Skeletal muscle tissue (tissue), 4 donors: ENCODE measurements around the gene PDE2A. TPM values are rescaled to one million over a fixed set of nuclear protein-coding genes. Genes with fewer than 3 reads are reported as not detected.
"Not testable (repeated sequence)": the region's sequence is repeated elsewhere in the genome, so short reads cannot be mapped to it uniquely, and the experiment has no call there.

Experiments
- H3K27ac ChIP-seq: one replicate; pipeline ENCODE4 v1.7.0; 2013; ENCODE audit warnings: mild to moderate bottlenecking, low read depth, low read length, inconsistent platforms
- H3K27me3 ChIP-seq, 3 donors: one replicate each; pipeline ENCODE4 v1.7.0; 2013; ENCODE audit warnings: low read length in 3 of 3; ENCODE audit not compliant: control insufficient read depth in 3 of 3, insufficient read depth in 3 of 3
- H3K36me3 ChIP-seq, 3 donors: one replicate each; pipeline ENCODE4 v1.7.0; 2013; ENCODE audit warnings: low read length in 3 of 3; ENCODE audit not compliant: control insufficient read depth in 3 of 3, insufficient read depth in 3 of 3
- H3K4me1 ChIP-seq, 3 donors: one replicate each; pipeline ENCODE4 v1.7.0; 2013; ENCODE audit warnings: low read length in 3 of 3, mild to moderate bottlenecking in 3 of 3; ENCODE audit not compliant: control insufficient read depth in 3 of 3, insufficient read depth in 3 of 3
- H3K4me3 ChIP-seq, 3 donors: one replicate each; pipeline ENCODE4 v1.7.0; 2013; ENCODE audit warnings: low read length in 3 of 3
- H3K9ac ChIP-seq, 3 donors: one replicate each; pipeline ENCODE4 v1.7.0; 2013; ENCODE audit warnings: low read length in 3 of 3, mild to moderate bottlenecking in 3 of 3, moderate library complexity in 2 of 3, low read depth in 1 of 3
- H3K9me3 ChIP-seq, 3 donors: one replicate each; pipeline ENCODE4 v1.7.0; 2013; ENCODE audit warnings: low read length in 3 of 3; ENCODE audit not compliant: control insufficient read depth in 3 of 3
- total RNA-seq: library from RNA; depleted of rRNA; stranded (reverse); fragments of >200 nt; gene quantifications from one replicate; pipeline ENCODE4 v1.2.3, GENCODE V29; 2014
- donor health status: Osteomylitis.

PDE2A gene
- total RNA-seq, 1 donor from 2014 or later, result 12.0 TPM

DNA sequence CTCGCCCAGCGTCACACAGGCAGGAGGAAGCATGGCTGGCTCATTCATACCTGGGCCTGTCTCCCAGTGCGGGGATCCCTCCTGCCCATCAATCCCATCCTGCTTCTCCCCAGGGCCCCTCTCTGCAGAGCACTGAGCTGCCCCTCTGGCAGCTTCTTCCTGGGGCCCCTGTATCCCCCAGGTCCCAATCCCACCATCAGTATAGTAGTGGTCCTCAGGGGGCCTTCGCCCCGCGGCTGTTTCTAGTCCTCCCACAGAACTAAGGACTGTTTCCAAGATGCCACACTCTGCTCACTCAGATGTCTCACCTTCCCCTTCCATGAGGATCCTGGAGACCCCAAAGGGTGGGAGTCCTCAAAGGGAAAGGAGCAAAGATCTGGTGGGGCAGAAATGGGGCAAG, 97.6 kb downstream of the PDE2A start:
- peaks cover 4 to 8% (median 7%) of the 10 kb centered on the region in 3 donors for H3K36me3 ChIP-seq
- no peak overlapping the region for H3K27ac ChIP-seq
- H3K4me3 ChIP-seq, result no peak overlapping the region
- no peaks in the 10 kb centered on the region for H3K9me3 ChIP-seq
- H3K9ac ChIP-seq, result no peak overlapping the region
- H3K27me3 ChIP-seq, result peaks cover 0 to 9% (median 4%) of the 10 kb centered on the region in 3 donors
- H3K4me1 ChIP-seq, result no peaks in the 10 kb centered on the region

- H3K4me1 ChIP-seq, result no peaks in the 10 kb centered on the region
Measured at GRCh38 chr11:72576243-72576595, 98.0 kb downstream of the PDE2A start.

DNA sequence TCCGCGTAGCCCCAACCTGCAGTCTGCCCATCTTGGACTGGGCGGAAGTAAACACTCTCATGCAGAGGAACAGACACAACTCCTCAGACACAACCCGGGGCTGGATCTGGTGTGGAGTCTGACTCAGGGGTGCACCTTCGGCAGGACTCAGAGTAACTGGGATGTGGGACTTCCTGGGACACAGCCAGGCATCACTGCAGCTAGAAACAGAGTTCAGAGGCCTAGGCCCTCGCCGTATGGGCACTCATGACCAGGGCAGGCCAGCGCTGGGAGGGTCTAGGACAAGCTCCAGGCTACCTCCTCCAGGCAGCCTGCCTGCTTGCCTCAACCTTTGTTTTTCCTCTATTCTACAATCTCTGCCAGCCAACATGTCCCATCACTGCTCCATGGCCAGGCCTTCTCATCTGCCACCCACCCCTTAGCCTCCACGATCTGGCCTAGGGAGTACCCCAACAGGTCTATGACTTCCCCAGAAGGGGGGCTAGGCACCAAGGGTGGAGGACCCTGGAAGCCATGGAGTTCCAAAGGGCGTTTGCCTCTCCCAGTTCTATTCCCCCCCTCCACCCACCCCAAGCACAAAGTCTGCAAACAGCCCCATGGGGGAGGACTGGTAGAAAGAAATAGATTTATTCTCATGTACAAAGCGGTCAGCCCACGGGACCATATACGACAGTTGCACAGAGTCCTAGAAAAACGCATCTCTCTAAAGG, 98.5 kb downstream of the PDE2A start:
- no peak overlapping the region for H3K9ac ChIP-seq
- no peaks in the 10 kb centered on the region for H3K9me3 ChIP-seq
- H3K27ac ChIP-seq, result no peak overlapping the region
- H3K36me3 ChIP-seq, result peaks cover 3 to 6% (median 4%) of the 10 kb centered on the region in 3 donors
- H3K4me3 ChIP-seq, result no peak overlapping the region
- peaks cover 0 to 12% (median 8%) of the 10 kb centered on the region in 3 donors for H3K27me3 ChIP-seq
- no peaks in the 10 kb centered on the region for H3K4me1 ChIP-seq

More at GRCh38 chr11:72576243-72576595, 98.0 kb downstream of the PDE2A start:
- H3K27ac ChIP-seq, result no peak overlapping the region
- H3K27me3 ChIP-seq, result peaks cover 0 to 12% (median 8%) of the 10 kb centered on the region in 3 donors
- H3K36me3 ChIP-seq, result peaks cover 4 to 8% (median 6%) of the 10 kb centered on the region in 3 donors
- H3K4me3 ChIP-seq, result no peak overlapping the region
- no peak overlapping the region for H3K9ac ChIP-seq
- H3K9me3 ChIP-seq, result no peaks in the 10 kb centered on the region

DNA sequence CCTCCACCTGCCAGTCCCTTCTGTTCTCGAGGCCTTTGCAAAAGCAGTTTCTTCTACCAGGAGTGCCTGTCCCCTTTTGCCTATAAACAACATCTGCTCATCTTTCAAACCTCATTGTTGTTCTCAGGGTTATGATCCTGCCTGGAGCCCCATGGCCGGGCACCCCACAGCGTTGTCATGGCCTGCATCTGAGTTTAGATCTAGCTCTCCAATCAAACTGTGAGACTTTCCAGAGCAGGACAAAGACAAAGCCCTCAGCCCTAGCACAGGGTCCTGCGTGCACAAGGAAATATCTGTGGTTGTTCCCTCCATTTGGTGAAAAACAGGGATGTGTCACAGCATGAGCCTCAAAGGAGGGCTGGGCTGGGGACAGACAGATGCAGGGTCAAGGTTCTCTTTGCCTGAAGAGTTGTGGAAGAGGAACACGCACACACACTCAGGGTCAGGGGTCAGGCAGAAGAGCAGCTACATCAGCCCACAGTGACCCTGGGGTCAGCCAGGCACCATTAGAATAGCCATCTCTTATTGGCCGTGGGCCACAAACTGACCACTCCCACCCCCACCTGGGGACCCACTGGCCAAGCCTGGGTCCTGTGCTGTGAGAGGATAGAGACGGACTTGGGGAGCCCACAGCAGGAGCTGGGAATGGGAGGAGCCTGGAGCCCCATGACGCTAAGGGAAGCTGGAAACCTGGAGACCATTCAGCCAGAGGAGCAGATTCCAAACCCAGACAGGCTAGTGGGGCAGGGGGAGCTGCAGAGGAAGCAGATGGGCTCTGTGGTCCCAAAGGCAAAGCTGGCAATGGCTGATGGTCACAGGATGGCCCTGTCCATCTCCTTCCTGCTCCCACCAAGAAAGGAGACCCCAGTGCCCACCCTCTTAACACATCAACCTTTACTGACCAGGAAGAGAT, 99.4 kb downstream of the PDE2A start:
- Histone ChIP-seq H3K9me3 (no peaks in the 10 kb centered on the region), H3K4me1 (no peaks in the 10 kb centered on the region), H3K27ac (no peak overlapping the region), H3K36me3 (peaks cover 0 to 6% (median 4%) of the 10 kb centered on the region in 3 donors), H3K9ac (no peak overlapping the region), H3K27me3 (peaks cover 0 to 12% (median 8%) of the 10 kb centered on the region in 3 donors), H3K4me3 (no peak overlapping the region)

DNA sequence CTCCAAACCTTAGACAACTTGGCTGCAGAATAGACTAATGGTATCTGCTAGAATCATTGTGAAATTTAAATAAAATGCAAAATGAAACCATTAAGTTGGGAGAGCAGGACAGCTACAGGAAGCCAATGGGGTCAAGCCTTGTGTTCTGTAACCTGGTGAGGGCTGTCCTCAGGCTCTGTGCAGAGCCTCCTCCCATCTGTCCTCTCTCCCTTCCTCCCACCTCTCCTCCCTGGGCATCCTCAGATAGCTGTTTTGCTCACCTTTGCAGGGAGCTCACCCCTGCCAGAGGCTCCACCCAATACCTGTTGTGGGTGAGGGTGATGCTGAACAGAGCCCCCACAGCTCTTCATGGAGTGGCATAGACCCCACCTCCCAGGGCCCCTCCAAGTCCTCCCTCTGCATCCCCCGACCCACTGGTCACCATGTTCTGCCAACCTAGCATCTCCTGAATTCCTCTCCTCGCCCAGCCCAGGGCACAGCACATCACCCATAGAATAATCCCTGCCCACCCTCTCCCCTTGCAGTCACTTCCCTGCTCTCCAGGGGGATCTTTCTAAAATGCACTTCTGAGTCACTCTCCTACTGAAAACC, 100.3 kb downstream of the PDE2A start:
- H3K9me3 ChIP-seq, result no peaks in the 10 kb centered on the region
- no peak overlapping the region for H3K4me3 ChIP-seq
- peaks cover 0 to 6% (median 4%) of the 10 kb centered on the region in 3 donors for H3K36me3 ChIP-seq
- no peaks in the 10 kb centered on the region for H3K4me1 ChIP-seq
- H3K27me3 ChIP-seq, result peaks cover 0 to 12% (median 8%) of the 10 kb centered on the region in 3 donors
- no peak overlapping the region for H3K27ac ChIP-seq
- H3K9ac ChIP-seq, result no peak overlapping the region

DNA sequence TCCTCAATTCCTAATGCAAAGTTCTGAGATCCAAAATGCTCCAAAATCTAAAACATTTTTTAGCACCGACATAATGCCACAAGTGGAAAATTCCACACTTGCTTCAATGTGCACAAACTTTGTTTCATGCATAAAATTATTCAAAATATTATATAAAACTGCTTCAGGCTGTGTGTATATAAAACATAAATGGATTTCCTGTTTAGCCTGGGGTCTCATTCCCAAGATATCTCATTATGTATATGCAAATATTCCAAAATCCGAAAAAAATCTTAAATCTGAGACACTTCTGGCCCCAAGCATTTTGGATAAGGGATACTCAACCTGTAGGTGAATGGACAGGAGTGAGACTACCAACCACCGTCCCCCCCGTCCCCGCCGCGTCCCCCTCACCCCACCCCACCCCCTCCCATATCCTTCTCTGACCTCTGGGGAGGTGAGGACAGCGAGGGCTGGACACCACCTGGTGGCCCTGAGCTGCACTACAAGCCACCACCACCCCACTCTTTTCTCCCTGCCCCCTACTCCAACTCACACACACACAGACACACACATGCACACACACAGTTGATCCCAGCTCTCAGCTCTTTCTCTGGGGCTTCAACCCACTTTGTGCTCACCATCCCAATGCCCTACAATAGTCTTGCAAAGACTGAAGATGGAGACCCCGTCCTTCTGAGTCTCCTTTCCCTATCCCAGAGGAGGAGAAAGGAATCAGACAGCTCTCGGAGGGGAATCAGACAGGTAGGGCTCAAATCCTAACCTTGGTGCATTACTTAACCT, 101.0 kb downstream of the PDE2A start:
- H3K4me1 ChIP-seq, result no peaks in the 10 kb centered on the region
- H3K36me3 ChIP-seq, result peaks cover 0 to 6% (median 4%) of the 10 kb centered on the region in 3 donors
- no peak overlapping the region for H3K27ac ChIP-seq
- H3K9me3 ChIP-seq, result no peaks in the 10 kb centered on the region
- H3K27me3 ChIP-seq, result peaks cover 0 to 12% (median 8%) of the 10 kb centered on the region in 3 donors
- no peak overlapping the region for H3K9ac ChIP-seq
- no peak overlapping the region for H3K4me3 ChIP-seq

DNA sequence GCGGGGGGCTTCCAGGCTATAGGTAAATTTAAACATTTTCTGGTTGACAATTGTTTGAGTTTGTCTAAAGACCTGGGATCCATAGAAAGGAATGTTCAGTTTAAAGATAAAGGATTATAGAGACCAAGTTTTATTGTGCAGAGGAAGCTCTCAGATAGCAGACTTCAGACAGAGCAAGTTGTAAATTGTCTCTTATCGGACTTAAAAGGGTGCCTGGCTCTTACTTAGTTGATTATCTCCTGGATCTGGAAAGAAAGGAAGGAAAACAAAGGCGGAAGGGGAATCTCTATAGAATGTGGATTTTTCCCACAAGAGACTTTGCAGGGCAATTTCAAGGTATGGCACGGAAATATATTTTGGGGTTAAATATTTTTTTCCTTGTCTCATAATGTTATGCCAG, 101.7 kb downstream of the PDE2A start:
- H3K9me3 ChIP-seq, H3K36me3 ChIP-seq, H3K9ac ChIP-seq, H3K4me1 ChIP-seq, H3K4me3 ChIP-seq, H3K27ac ChIP-seq: not testable (repeated sequence)
- H3K27me3 ChIP-seq, result peaks cover 0 to 12% (median 8%) of the 10 kb centered on the region in 3 donors

- Histone ChIP-seq H3K4me1 (no peaks in the 10 kb centered on the region), H3K36me3 (no peaks in the 10 kb centered on the region), H3K9me3 (no peaks in the 10 kb centered on the region), H3K27ac (no peak overlapping the region), H3K9ac (no peak overlapping the region), H3K4me3 (no peak overlapping the region), H3K27me3 (peaks cover 0 to 11% (median 8%) of the 10 kb centered on the region in 3 donors)
Measured at GRCh38 chr11:72570893-72571661, 103.1 kb downstream of the PDE2A start.
